GM19035 (cell line): Measurements from ENCODE around the gene BBIP1.

Experiments
- ATAC-seq: cut with Tn5 transposase; IDR thresholded peaks from one replicate; pipeline ENCODE4 v1.9.1; 2021; ENCODE audit not compliant: unreplicated experiment

Gene BBIP1

GRCh38 chr10:110885932-110886674 lies 32.9 kb downstream of the BBIP1 start:
- no peak for ATAC-seq

GRCh38 chr10:110883924-110884323 lies 35.1 kb downstream of the BBIP1 start:
- no peak for ATAC-seq

GRCh38 chr10:110881905-110882304 lies 37.1 kb downstream of the BBIP1 start:
- no peak for ATAC-seq

GRCh38 chr10:110881247-110881646 lies 37.7 kb downstream of the BBIP1 start:
- ATAC-seq, result no peak

- ATAC-seq, result no peak
Measured at GRCh38 chr10:110880012-110880411, 39.0 kb downstream of the BBIP1 start.

GRCh38 chr10:110876788-110877187 lies 42.2 kb downstream of the BBIP1 start:
- no peak for ATAC-seq

GRCh38 chr10:110876000-110876399 lies 43.0 kb downstream of the BBIP1 start:
- ATAC-seq, result no peak

GRCh38 chr10:110873951-110874350 lies 45.0 kb downstream of the BBIP1 start:
- no peak for ATAC-seq

- ATAC-seq, result no peak
Measured at GRCh38 chr10:110872984-110873923, 45.7 kb downstream of the BBIP1 start.

- peak; percentile 53 for ATAC-seq
Measured at GRCh38 chr10:110872145-110872983, 46.6 kb downstream of the BBIP1 start.

- ATAC-seq, result peak; percentile 79
Measured at GRCh38 chr10:110871298-110872084, 47.5 kb downstream of the BBIP1 start, which contains the start of gene PDCD4. Gene PDCD4 (plus strand): TSS chr10:110871928. CDS start chr10:110876028, 4,100 bp downstream.

- no peak for ATAC-seq
Measured at GRCh38 chr10:110870823-110871297, 48.1 kb downstream of the BBIP1 start.

- ATAC-seq, result no peak
Measured at GRCh38 chr10:110868981-110869380, 50.0 kb downstream of the BBIP1 start.

GRCh38 chr10:110867807-110868465 lies 51.0 kb downstream of the BBIP1 start:
- no peak for ATAC-seq

- peak; percentile 29 for ATAC-seq
Measured at GRCh38 chr10:110867011-110867806, 51.8 kb downstream of the BBIP1 start.

- no peak for ATAC-seq
Measured at GRCh38 chr10:110865809-110866482, 53.0 kb downstream of the BBIP1 start.

GRCh38 chr10:110865186-110865808 lies 53.7 kb downstream of the BBIP1 start:
- ATAC-seq, result no peak
